Measurements from ENCODE around the gene WDR53.

GRCh38 chr3:196569003-196569516, 706 bp upstream of the WDR53 start:
- TF ChIP-seq, protein P1, sequence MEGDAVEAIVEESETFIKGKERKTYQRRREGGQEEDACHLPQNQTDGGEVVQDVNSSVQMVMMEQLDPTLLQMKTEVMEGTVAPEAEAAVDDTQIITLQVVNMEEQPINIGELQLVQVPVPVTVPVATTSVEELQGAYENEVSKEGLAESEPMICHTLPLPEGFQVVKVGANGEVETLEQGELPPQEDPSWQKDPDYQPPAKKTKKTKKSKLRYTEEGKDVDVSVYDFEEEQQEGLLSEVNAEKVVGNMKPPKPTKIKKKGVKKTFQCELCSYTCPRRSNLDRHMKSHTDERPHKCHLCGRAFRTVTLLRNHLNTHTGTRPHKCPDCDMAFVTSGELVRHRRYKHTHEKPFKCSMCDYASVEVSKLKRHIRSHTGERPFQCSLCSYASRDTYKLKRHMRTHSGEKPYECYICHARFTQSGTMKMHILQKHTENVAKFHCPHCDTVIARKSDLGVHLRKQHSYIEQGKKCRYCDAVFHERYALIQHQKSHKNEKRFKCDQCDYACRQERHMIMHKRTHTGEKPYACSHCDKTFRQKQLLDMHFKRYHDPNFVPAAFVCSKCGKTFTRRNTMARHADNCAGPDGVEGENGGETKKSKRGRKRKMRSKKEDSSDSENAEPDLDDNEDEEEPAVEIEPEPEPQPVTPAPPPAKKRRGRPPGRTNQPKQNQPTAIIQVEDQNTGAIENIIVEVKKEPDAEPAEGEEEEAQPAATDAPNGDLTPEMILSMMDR (IDR thresholded peaks at IDR 0.05; ENCODE audit: poor library complexity, severe bottlenecking) = no peak
- TF ChIP-seq REST (IDR thresholded peaks at IDR 0.05; ENCODE audit: borderline replicate concordance) (no peak), POLR2AphosphoS5 (IDR thresholded peaks at IDR 0.05) (no peak)
